ENCODE measurements around the gene CAMK1D. TPM values are rescaled to one million over a fixed set of nuclear protein-coding genes. Genes with fewer than 3 reads are reported as not detected.
A peak's percentile ranks its signal among the peaks of the same experiment; 100 is the strongest.

Gene CAMK1D
- total and polyA plus RNA-seq, 2 donors: 11.2 to 14.6 TPM

DNA sequence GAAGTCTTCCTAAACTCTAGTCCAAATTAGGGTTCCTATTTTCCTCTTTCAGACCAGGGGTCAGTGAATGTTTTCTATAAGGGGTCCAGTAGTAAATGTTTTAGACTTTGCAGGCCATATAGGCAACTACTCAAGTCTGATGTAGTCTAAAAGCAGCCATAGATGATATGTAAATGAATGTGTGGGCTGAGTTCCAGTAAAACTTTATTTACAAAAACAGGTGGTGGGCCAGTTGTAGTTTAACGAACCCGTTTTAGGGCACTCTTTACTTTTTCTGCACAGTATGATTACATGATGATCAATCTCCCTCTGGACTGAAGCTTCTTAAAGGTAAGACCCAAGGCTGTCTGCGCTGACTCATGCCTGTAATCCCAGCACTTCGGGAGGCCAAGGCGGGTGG is 243.6 kb downstream of the CAMK1D start:
- peak overlapping the region; percentile 62 to 87 for H3K27ac ChIP-seq (ENCODE audit: low read depth in 1 of 2, low read length in 1 of 2)
- H3K4me1 ChIP-seq (ENCODE audit: control insufficient read depth in 2 of 2, insufficient read depth in 2 of 2, low read length in 2 of 2): peaks cover 79 to 97% of the 10 kb centered on the region in 2 donors
- H3K9me3 ChIP-seq (ENCODE audit: control insufficient read depth in 2 of 2, insufficient read depth in 1 of 2, low read length in 1 of 2): peaks cover 1 to 16% of the 10 kb centered on the region in 2 donors
- H3K27me3 ChIP-seq (ENCODE audit: control insufficient read depth in 2 of 2, insufficient read depth in 1 of 2, low read length in 1 of 2): no peaks in the 10 kb centered on the region
- DNase-seq (ENCODE audit: low read depth in 6 of 9, low spot score in 9 of 9): peak in 1 of 9 donors; percentile 25
- H3K36me3 ChIP-seq (ENCODE audit: control insufficient read depth in 2 of 2, insufficient read depth in 2 of 2, low read length in 1 of 2): peaks cover 0 to 2% of the 10 kb centered on the region in 2 donors
- no peak overlapping the region for H3K4me3 ChIP-seq (ENCODE audit: low read length in 2 of 2)
- 89% methylated on average over 5 of the region's 5 CpGs for WGBS

DNA sequence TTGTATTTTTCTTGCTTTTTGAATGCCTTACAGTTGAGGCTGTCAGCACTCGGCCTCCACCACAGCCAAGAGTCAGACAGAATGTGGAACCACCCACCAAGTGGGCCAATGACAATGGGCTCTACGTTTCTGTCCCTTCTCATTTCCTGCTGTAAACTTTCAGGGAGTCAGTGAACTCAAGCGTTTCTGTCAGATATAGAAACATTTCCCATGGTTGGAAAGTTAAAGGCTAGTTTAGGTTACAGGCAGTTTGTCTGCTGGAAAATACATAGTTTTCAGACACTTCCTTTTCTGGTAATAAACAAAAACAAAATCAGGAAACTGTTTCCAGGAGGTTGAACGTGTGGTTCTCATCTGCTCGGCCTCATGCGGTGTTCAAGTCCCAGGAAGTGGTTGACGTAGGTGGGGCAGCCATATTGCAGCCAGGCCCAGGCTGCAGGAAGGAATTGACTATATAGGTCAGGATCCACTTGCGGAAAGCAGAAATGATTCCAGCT is 245.1 kb downstream of the CAMK1D start:
- H3K36me3 ChIP-seq (ENCODE audit: control insufficient read depth in 2 of 2, insufficient read depth in 2 of 2, low read length in 1 of 2): peaks cover 0 to 2% of the 10 kb centered on the region in 2 donors
- H3K4me3 ChIP-seq (ENCODE audit: low read length in 2 of 2): no peak overlapping the region
- peaks cover 83 to 98% of the 10 kb centered on the region in 2 donors for H3K4me1 ChIP-seq (ENCODE audit: control insufficient read depth in 2 of 2, insufficient read depth in 2 of 2, low read length in 2 of 2)
- H3K27me3 ChIP-seq (ENCODE audit: control insufficient read depth in 2 of 2, insufficient read depth in 1 of 2, low read length in 1 of 2): no peaks in the 10 kb centered on the region
- peaks cover 1 to 16% of the 10 kb centered on the region in 2 donors for H3K9me3 ChIP-seq (ENCODE audit: control insufficient read depth in 2 of 2, insufficient read depth in 1 of 2, low read length in 1 of 2)
- DNase-seq (ENCODE audit: low read depth in 6 of 9, low spot score in 9 of 9): peak in 5 of 9 donors; percentile 14 to 79 (median 57)
- H3K27ac ChIP-seq (ENCODE audit: low read depth in 1 of 2, low read length in 1 of 2): peak overlapping the region; percentile 68 to 75
- 19% methylated on average over 8 of the region's 8 CpGs for WGBS

GRCh38 chr10:12595936-12596576 is 246.7 kb downstream of the CAMK1D start:
- DNase-seq (ENCODE audit: low read depth in 6 of 9, low spot score in 9 of 9): no peak
- whole genome bisulfite sequencing: 96% methylated on average over 2 of the region's 2 CpGs
- H3K27ac ChIP-seq (ENCODE audit: low read depth in 1 of 2, low read length in 1 of 2): peak overlapping the region in 1 of 2 donors; percentile 26
- H3K4me3 ChIP-seq (ENCODE audit: low read length in 2 of 2): no peak overlapping the region
- peaks cover 71 to 86% of the 10 kb centered on the region in 2 donors for H3K4me1 ChIP-seq (ENCODE audit: control insufficient read depth in 2 of 2, insufficient read depth in 2 of 2, low read length in 2 of 2)
- peaks cover 0 to 2% of the 10 kb centered on the region in 2 donors for H3K36me3 ChIP-seq (ENCODE audit: control insufficient read depth in 2 of 2, insufficient read depth in 2 of 2, low read length in 1 of 2)
- H3K9me3 ChIP-seq (ENCODE audit: control insufficient read depth in 2 of 2, insufficient read depth in 1 of 2, low read length in 1 of 2): peaks cover 1 to 22% of the 10 kb centered on the region in 2 donors
- no peaks in the 10 kb centered on the region for H3K27me3 ChIP-seq (ENCODE audit: control insufficient read depth in 2 of 2, insufficient read depth in 1 of 2, low read length in 1 of 2)

- peaks cover 77 to 86% of the 10 kb centered on the region in 2 donors for H3K4me1 ChIP-seq (ENCODE audit: control insufficient read depth in 2 of 2, insufficient read depth in 2 of 2, low read length in 2 of 2)
- no peaks in the 10 kb centered on the region for H3K27me3 ChIP-seq (ENCODE audit: control insufficient read depth in 2 of 2, insufficient read depth in 1 of 2, low read length in 1 of 2)
- H3K27ac ChIP-seq (ENCODE audit: low read depth in 1 of 2, low read length in 1 of 2): peak overlapping the region in 1 of 2 donors; percentile 44
- no peak overlapping the region for H3K4me3 ChIP-seq (ENCODE audit: low read length in 2 of 2)
- 91% methylated on average over 6 of the region's 6 CpGs for WGBS
- DNase-seq (ENCODE audit: low read depth in 6 of 9, low spot score in 9 of 9): no peak
- peaks cover 0 to 2% of the 10 kb centered on the region in 2 donors for H3K36me3 ChIP-seq (ENCODE audit: control insufficient read depth in 2 of 2, insufficient read depth in 2 of 2, low read length in 1 of 2)
- peaks cover 1 to 22% of the 10 kb centered on the region in 2 donors for H3K9me3 ChIP-seq (ENCODE audit: control insufficient read depth in 2 of 2, insufficient read depth in 1 of 2, low read length in 1 of 2)
Observed at GRCh38 chr10:12597176-12597575, 247.8 kb downstream of the CAMK1D start.

DNA sequence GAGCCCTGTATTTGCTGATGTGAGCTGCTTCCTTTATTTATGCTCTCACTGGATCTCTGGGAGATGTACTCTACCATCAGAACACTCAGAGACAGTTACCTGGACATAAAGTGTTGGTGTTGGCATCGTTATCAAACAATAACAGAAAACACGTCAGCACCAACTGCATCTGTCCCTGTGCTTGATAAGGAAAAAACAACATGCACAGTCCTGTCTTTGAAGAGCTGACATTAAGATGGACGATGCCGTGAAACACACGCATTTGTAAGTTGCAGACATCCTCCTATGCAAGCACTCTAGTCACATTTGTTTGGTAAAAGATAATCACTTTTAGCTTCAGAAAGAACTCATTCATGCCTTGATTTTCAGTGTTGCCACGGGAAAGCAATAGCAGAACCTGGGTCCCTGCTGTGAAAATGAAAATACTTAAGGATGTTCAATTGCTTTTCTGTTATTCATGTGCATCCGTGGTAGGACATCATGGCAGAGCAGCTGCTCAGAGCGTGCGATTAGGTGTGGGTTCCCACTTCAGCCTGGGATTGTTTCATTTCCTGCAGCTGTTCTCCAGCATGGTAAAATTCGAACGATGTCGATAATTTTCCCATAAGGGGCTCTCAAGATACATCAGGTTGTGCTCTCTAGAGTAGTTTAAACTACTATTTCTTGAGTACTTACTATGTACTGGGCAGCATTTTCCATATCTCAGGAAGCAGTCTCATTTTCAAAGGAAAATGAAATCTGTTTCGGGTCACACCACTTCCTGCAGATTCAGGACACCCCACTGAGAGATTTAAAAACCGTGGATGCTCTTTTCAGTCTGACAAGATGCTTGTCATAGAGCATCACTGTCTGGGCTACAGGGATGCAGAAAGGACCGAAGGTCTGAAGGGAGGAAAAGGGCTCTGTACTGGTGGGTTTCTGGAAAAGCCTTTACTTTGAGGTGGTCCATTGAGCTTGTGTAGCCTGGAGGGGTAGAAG is 248.7 kb downstream of the CAMK1D start:
- peak overlapping the region in 1 of 2 donors; percentile 58 for H3K27ac ChIP-seq (ENCODE audit: low read depth in 1 of 2, low read length in 1 of 2)
- WGBS: 56% methylated on average over 15 of the region's 15 CpGs
- no peaks in the 10 kb centered on the region for H3K27me3 ChIP-seq (ENCODE audit: control insufficient read depth in 2 of 2, insufficient read depth in 1 of 2, low read length in 1 of 2)
- DNase-seq (ENCODE audit: low read depth in 6 of 9, low spot score in 9 of 9): no peak
- peaks cover 1 to 22% of the 10 kb centered on the region in 2 donors for H3K9me3 ChIP-seq (ENCODE audit: control insufficient read depth in 2 of 2, insufficient read depth in 1 of 2, low read length in 1 of 2)
- H3K36me3 ChIP-seq (ENCODE audit: control insufficient read depth in 2 of 2, insufficient read depth in 2 of 2, low read length in 1 of 2): peaks cover 0 to 2% of the 10 kb centered on the region in 2 donors
- no peak overlapping the region for H3K4me3 ChIP-seq (ENCODE audit: low read length in 2 of 2)
- peaks cover 73 to 86% of the 10 kb centered on the region in 2 donors for H3K4me1 ChIP-seq (ENCODE audit: control insufficient read depth in 2 of 2, insufficient read depth in 2 of 2, low read length in 2 of 2)

GRCh38 chr10:12600652-12601051 is 251.3 kb downstream of the CAMK1D start:
- no peak overlapping the region for H3K4me3 ChIP-seq (ENCODE audit: low read length in 2 of 2)
- DNase-seq (ENCODE audit: low read depth in 6 of 9, low spot score in 9 of 9): no peak
- 85% methylated on average over 4 of the region's 4 CpGs for WGBS

DNA sequence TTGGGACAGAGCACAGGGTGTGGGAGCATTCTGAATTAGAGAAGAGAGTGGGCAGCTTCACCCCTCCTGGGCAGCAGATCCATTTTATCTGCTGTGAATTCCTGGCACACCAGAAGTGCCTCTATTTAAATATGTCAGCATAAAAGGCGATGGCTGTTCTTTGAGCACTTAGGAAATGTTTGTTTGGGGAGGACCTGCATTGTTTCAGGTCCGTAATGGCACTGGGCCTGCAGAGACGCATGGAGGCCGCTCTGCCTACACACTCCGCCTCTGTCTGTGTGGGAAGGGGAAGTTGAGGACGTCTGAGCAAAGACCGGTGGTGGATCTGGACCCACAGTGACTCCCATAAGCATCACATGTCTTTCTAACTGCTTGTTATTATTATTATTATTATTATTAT is 253.2 kb downstream of the CAMK1D start:
- Histone ChIP-seq H3K9me3 (ENCODE audit: control insufficient read depth in 2 of 2, insufficient read depth in 1 of 2, low read length in 1 of 2) (peaks cover 0 to 6% of the 10 kb centered on the region in 2 donors), H3K27ac (ENCODE audit: low read depth in 1 of 2, low read length in 1 of 2) (peak overlapping the region in 1 of 2 donors; percentile 43), H3K4me3 (ENCODE audit: low read length in 2 of 2) (no peak overlapping the region), H3K4me1 (ENCODE audit: control insufficient read depth in 2 of 2, insufficient read depth in 2 of 2, low read length in 2 of 2) (peaks cover 69 to 86% of the 10 kb centered on the region in 2 donors), H3K27me3 (ENCODE audit: control insufficient read depth in 2 of 2, insufficient read depth in 1 of 2, low read length in 1 of 2) (no peaks in the 10 kb centered on the region), H3K36me3 (ENCODE audit: control insufficient read depth in 2 of 2, insufficient read depth in 2 of 2, low read length in 1 of 2) (peaks cover 0 to 5% of the 10 kb centered on the region in 2 donors)
- 95% methylated on average over 7 of the region's 7 CpGs for WGBS
- no peak for DNase-seq (ENCODE audit: low read depth in 6 of 9, low spot score in 9 of 9)

More at GRCh38 chr10:12600652-12601051, 251.3 kb downstream of the CAMK1D start:
- Histone ChIP-seq H3K27me3 (ENCODE audit: control insufficient read depth in 2 of 2, insufficient read depth in 1 of 2, low read length in 1 of 2) (no peaks in the 10 kb centered on the region), H3K36me3 (ENCODE audit: control insufficient read depth in 2 of 2, insufficient read depth in 2 of 2, low read length in 1 of 2) (peaks cover under 1 to 5% of the 10 kb centered on the region in 2 donors), H3K27ac (ENCODE audit: low read depth in 1 of 2, low read length in 1 of 2) (no peak overlapping the region), H3K4me1 (ENCODE audit: control insufficient read depth in 2 of 2, insufficient read depth in 2 of 2, low read length in 2 of 2) (peaks cover 74 to 86% of the 10 kb centered on the region in 2 donors), H3K9me3 (ENCODE audit: control insufficient read depth in 2 of 2, insufficient read depth in 1 of 2, low read length in 1 of 2) (peaks cover 0 to 13% of the 10 kb centered on the region in 2 donors)

DNA sequence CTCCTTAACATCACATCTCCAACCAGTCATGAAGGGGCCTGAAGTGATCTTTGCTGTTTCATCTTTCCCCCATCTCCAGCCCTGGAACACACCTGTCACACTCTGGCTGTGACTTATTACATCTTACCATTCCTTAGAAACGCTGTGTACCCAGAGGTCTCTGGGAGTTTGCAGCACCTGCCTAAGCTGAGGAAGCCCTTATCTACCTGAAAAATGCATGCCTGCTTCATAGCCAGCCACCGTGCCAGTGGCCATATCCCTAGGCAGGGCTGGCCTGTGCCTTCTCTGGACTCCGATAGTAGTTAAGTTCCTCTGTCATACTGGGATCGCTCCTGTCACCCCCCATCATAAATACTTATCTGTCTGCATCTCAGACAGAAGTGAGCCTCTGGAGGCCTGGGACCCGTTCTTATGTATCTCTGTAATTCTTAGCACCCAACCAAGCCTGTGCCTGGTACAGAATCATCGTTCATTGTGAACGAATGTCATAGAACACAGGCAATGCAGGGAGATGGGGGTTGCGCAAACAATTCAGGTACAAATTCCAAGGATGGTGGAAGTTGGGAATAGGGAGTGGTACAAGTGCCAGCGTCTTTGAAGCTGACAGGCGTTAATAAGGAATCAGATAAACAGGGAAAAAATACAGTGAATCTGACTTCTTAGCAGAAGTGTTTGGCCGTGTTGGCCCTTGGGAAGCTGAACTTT is 254.6 kb downstream of the CAMK1D start:
- peak in 1 of 9 donors; percentile 30 for DNase-seq (ENCODE audit: low read depth in 6 of 9, low spot score in 9 of 9)
- Histone ChIP-seq H3K4me3 (ENCODE audit: low read length in 2 of 2) (no peak overlapping the region), H3K27ac (ENCODE audit: low read depth in 1 of 2, low read length in 1 of 2) (peak overlapping the region; percentile 66 to 99), H3K4me1 (ENCODE audit: control insufficient read depth in 2 of 2, insufficient read depth in 2 of 2, low read length in 2 of 2) (peaks cover 62 to 87% of the 10 kb centered on the region in 2 donors), H3K27me3 (ENCODE audit: control insufficient read depth in 2 of 2, insufficient read depth in 1 of 2, low read length in 1 of 2) (no peaks in the 10 kb centered on the region), H3K9me3 (ENCODE audit: control insufficient read depth in 2 of 2, insufficient read depth in 1 of 2, low read length in 1 of 2) (peaks cover 0 to 6% of the 10 kb centered on the region in 2 donors), H3K36me3 (ENCODE audit: control insufficient read depth in 2 of 2, insufficient read depth in 2 of 2, low read length in 1 of 2) (peaks cover 0 to 5% of the 10 kb centered on the region in 2 donors)
- 93% methylated on average over 11 of the region's 11 CpGs for WGBS

Measured in thymus (tissue), 11 donors.